K562 (cell line): ENCODE measurements around the gene USP15. TPM values are rescaled to one million over a fixed set of nuclear protein-coding genes. Genes with fewer than 3 reads are reported as not detected.
A peak's percentile ranks its signal among the peaks of the same experiment; 100 is the strongest.

ENCODE experiments used
- ATAC-seq: fragments of 200-7000 bp; cut with Tn5 transposase; 3 replicates; pipeline ENCODE4 v1.9.1; 2020; ENCODE audit warnings: moderate library complexity
- BruUV-seq: library from RNA; stranded (reverse); fragments of 400-500 nt; replicated peaks from 2 replicates; lab custom pipeline; 2021; lab: Mats Ljungman, UMichigan
- CTCF ChIA-PET: fragments of 300-600 bp; formaldehyde crosslinking; extraction: SDS; loops from one replicate; lab custom pipeline; 2021; ENCODE audit warnings: low intra/inter-chr PET ratio; lab: Yijun Ruan, JAX
- POLR2A ChIA-PET: fragments of 300-600, 350-650 bp; sonication (Branson Sonifier 250); formaldehyde crosslinking; extraction: SDS; loops from one replicate; lab custom pipeline; 2021; ENCODE audit warnings: antibody characterized with exemption, inconsistent platforms; lab: Yijun Ruan, JAX
- DNase-seq, 4 experiments: peaks; one replicate each; pipeline versions ENCODE4 v3.0.0 to v3.0.0-alpha.2; 2011 to 2018; ENCODE audit warnings: low spot score in 3 of 4, mixed read lengths in 3 of 4; ENCODE audit errors: extremely low read depth in 1 of 4
- FAIRE-seq: peaks from 2 replicates; lab custom pipeline; 2011; peaks lifted over from hg19 to GRCh38; lab: Jason Lieb, UNC
- H2AFZ ChIP-seq: 2 replicates; pipeline ENCODE4 v1.6.0; 2011; ENCODE audit warnings: low read depth, low read length, control low read depth, inconsistent platforms
- H3K27ac ChIP-seq: fragments of 200-600 bp; 3 replicates; pipeline ENCODE4 v1.8.0; 2011; ENCODE audit warnings: low read depth, mild to moderate bottlenecking, control low read depth, inconsistent platforms, low read length, moderate library complexity, mixed read lengths; ENCODE audit errors: extremely low read depth
- H3K27me3 ChIP-seq, 2 experiments: fragments of 300-600 bp in 1 of 2; 2 replicates in 1 of 2; 3 replicates in 1 of 2; pipeline versions ENCODE4 v1.6.0 to v1.8.0; 2011; ENCODE audit warnings: inconsistent platforms in 2 of 2, low read length in 2 of 2, mild to moderate bottlenecking in 1 of 2, mixed read lengths in 1 of 2, moderate library complexity in 1 of 2; ENCODE audit not compliant: control insufficient read depth in 2 of 2, insufficient read depth in 2 of 2
- H3K36me3 ChIP-seq: fragments of 300-600 bp; 3 replicates; pipeline ENCODE4 v1.8.0; 2011; ENCODE audit warnings: mild to moderate bottlenecking, low read length, inconsistent platforms; ENCODE audit not compliant: control insufficient read depth, insufficient read depth
- H3K4me1 ChIP-seq, 2 experiments: fragments of 200-600 bp in 1 of 2; replicated peaks in 1 of 2; 2 replicates in 1 of 2; 3 replicates in 1 of 2; pipeline versions ENCODE4 v1.5.1 to v1.8.0; 2011; ENCODE audit warnings: inconsistent platforms in 2 of 2, low read length in 2 of 2, mild to moderate bottlenecking in 1 of 2, mixed read lengths in 1 of 2, moderate library complexity in 1 of 2; ENCODE audit not compliant: control insufficient read depth in 2 of 2, insufficient read depth in 2 of 2
- H3K4me2 ChIP-seq: 2 replicates; pipeline ENCODE4 v1.6.1; 2011; ENCODE audit warnings: low read length, control low read depth, inconsistent platforms, mixed read lengths; ENCODE audit not compliant: insufficient read depth
- H3K4me3 ChIP-seq: fragments of 200-600 bp; sonication (generic), shearing (Covaris generic); 2 replicates; pipeline ENCODE4 v1.5.1; 2016; ENCODE audit warnings: control low read depth, inconsistent platforms
- H3K79me2 ChIP-seq: fragments of 200-600 bp; 3 replicates; pipeline ENCODE4 v1.8.0; 2011; ENCODE audit warnings: low read length, inconsistent platforms; ENCODE audit not compliant: control insufficient read depth, insufficient read depth
- H3K9ac ChIP-seq, 2 experiments: 2 replicates each; pipeline versions ENCODE4 v1.6.0 to v1.6.1; 2011; ENCODE audit warnings: low read depth in 2 of 2, low read length in 2 of 2, control low read depth in 1 of 2, inconsistent platforms in 1 of 2, mild to moderate bottlenecking in 1 of 2, mixed read lengths in 1 of 2; ENCODE audit not compliant: insufficient read depth in 1 of 2
- H3K9me1 ChIP-seq: one replicate; pipeline ENCODE4 v1.6.0; 2011; ENCODE audit warnings: inconsistent platforms, mild to moderate bottlenecking, low read length, moderate library complexity; ENCODE audit not compliant: control insufficient read depth, insufficient read depth
- H3K9me3 ChIP-seq: replicated peaks from 2 replicates; pipeline ENCODE4 v1.5.1; 2011; ENCODE audit warnings: low read depth, low read length, inconsistent platforms; ENCODE audit not compliant: control insufficient read depth, insufficient read depth
- H4K20me1 ChIP-seq: replicated peaks from 2 replicates; pipeline ENCODE4 v1.6.1; 2011; ENCODE audit warnings: low read length, inconsistent platforms, mixed read lengths; ENCODE audit not compliant: control insufficient read depth, insufficient read depth
- BACH1 ChIP-seq: fragments of 200-800 bp; sonication (Bioruptor generic); IDR thresholded peaks from 2 replicates; pipeline ENCODE4 v1.6.1; 2016; ENCODE audit warnings: missing genetic modification characterization, missing compliant biosample characterization
- POLR2H ChIP-seq: IDR thresholded peaks from 2 replicates; pipeline ENCODE4 v1.6.1; 2016; ENCODE audit warnings: missing genetic modification characterization, low read depth, mild to moderate bottlenecking, control low read depth, missing compliant biosample characterization, moderate library complexity
- SETDB1 ChIP-seq: IDR thresholded peaks from one replicate; pipeline ENCODE4 v1.6.1; 2012; ENCODE audit warnings: low read length, control low read depth, inconsistent platforms
- WGBS: fragments of 100-300 bp; shearing (Covaris generic); methylation state at CpG from one replicate; pipeline ENCODE4 v1.1.6; 2016; ENCODE audit warnings: low coverage, mixed read lengths; ENCODE audit not compliant: insufficient coverage; ENCODE audit errors: missing lambda C conversion rate; 5-methylcytosine and 5-hydroxymethylcytosine counted together
- in situ Hi-C: fragments of 300-500 bp; cut with MboI; formaldehyde crosslinking; loops from 4 replicates; pipeline ENCODE4 v1.15.0; 2018; ENCODE audit warnings: inconsistent platforms, mixed read lengths
- intact Hi-C: fragments of 100-400 bp; cut with micrococcal nuclease; formaldehyde crosslinking; loops from 2 replicates; pipeline ENCODE4 v1.14.2; 2022
- polyA plus RNA-seq, 8 experiments: library from polyadenylated mRNA; depleted of rRNA in 4 of 8; stranded (reverse) in 5 of 8; unstranded in 3 of 8; fragments of >200 nt; fragmentation: Nextera tagmentation in 2 of 8; fragmentation: Illumina TruSeq in 1 of 8; extraction: Ambion mirVana in 2 of 8; extraction: Trizol in 1 of 8; gene quantifications; 2 replicates each; pipeline versions ENCODE4 v1.2.1 to v1.2.3, GENCODE V29; 2011 to 2014; ENCODE audit warnings: inconsistent platforms in 1 of 8, missing spikeins in 1 of 8
- total RNA-seq, 7 experiments: library from RNA; depleted of rRNA in 6 of 7; stranded (reverse); fragments of >200 nt in 6 of 7; fragmentation: Illumina TruSeq in 2 of 7; extraction: Trizol in 2 of 7; gene quantifications; 2 replicates each; pipeline versions ENCODE4 v1.2.1 to v1.2.3, GENCODE V29; 2011 to 2021; ENCODE audit warnings: low replicate concordance in 1 of 7
- TF ChIP-seq, protein P1 (sequence below): fragments of 250-450 bp; sonication (Bioruptor Pico); IDR thresholded peaks from 2 replicates; pipeline ENCODE4 v1.4.0; 2020; ENCODE audit warnings: mild to moderate bottlenecking
- TF ChIP-seq, protein P2 (sequence below), 2 experiments: fragments of 450-650 bp in 1 of 2; sonication (generic) in 1 of 2; formaldehyde crosslinking in 1 of 2; IDR thresholded peaks; 2 replicates each; pipeline versions ENCODE4 v1.7.1 to v1.9.0; 2016 to 2022; ENCODE audit warnings: inconsistent platforms in 1 of 2, mild to moderate bottlenecking in 1 of 2, missing genetic modification reagents in 1 of 2

Gene USP15
- total and polyA plus RNA-seq, 9 of the 15 experiments (the other 6 are each of a cell fraction or from before 2014, with no cell fraction given): 140 to 272 (median 182) TPM

DNA sequence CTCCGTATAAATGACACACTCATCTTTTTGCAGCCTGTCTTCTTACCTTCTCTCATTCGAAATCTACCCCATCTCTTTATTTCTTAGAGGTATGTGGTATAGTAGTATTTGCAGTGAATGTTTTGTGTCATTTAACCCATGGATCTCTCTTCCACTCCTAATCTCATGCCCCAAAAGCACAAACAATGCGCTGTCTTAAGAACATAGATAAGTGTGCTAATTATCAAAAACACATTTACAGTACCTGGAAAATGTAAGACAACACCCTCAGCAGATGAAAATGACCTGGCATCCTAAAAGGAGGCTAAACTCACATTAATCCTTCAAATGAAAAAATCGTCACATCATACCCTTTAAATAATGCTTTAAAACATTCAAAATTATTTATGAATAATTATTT lies 10.7 kb downstream of the USP15 start (continued):
- TF ChIP-seq BACH1 (tag) (no peak), SETDB1 (no peak)

DNA sequence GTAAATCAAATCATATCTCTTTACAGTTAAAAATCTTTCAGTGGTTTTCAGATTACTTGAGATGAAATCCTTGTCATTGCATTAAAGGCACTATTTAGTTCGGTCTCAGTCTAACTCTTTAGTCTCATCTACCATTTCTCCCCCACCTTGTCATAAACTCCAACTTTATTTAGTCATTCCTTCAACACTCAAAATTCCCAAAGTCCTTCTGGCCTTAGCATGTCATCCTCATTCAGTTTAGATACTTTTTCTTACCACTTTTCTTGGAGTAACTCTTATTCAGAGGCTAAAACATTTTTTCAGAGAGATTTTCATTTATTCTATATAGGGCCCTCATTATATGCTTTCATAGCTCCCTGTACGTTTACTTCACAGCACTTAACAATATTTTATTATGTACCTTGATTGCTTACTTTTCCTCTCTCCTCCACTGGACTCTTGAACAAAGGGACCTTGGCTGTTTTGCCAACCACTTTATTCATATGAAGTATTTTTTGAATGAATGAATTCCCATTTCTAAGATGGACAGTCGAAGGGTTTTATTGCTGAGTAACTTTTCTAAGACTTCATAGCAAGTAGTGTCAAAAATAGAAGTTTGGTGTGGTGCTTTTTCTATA lies 12.8 kb downstream of the USP15 start:
- peak overlapping the region; percentile 59; the same call in 2 of the 3 replicates for H3K27ac ChIP-seq
- BruUV-seq: no TSS peak
- peak overlapping the region in 1 of 2 experiments; percentile 12; a peak in 2 of 4 replicates for H3K9ac ChIP-seq
- TF ChIP-seq, protein P1, sequence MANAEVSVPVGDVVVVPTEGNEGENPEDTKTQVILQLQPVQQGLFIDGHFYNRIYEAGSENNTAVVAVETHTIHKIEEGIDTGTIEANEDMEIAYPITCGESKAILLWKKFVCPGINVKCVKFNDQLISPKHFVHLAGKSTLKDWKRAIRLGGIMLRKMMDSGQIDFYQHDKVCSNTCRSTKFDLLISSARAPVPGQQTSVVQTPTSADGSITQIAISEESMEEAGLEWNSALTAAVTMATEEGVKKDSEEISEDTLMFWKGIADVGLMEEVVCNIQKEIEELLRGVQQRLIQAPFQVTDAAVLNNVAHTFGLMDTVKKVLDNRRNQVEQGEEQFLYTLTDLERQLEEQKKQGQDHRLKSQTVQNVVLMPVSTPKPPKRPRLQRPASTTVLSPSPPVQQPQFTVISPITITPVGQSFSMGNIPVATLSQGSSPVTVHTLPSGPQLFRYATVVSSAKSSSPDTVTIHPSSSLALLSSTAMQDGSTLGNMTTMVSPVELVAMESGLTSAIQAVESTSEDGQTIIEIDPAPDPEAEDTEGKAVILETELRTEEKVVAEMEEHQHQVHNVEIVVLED (CRISPR knock-in tag): no peak
- TF ChIP-seq POLR2H: 0 out of 2 replicates have a peak, but pooled peaks have one; percentile 19
- TF ChIP-seq, protein P2, sequence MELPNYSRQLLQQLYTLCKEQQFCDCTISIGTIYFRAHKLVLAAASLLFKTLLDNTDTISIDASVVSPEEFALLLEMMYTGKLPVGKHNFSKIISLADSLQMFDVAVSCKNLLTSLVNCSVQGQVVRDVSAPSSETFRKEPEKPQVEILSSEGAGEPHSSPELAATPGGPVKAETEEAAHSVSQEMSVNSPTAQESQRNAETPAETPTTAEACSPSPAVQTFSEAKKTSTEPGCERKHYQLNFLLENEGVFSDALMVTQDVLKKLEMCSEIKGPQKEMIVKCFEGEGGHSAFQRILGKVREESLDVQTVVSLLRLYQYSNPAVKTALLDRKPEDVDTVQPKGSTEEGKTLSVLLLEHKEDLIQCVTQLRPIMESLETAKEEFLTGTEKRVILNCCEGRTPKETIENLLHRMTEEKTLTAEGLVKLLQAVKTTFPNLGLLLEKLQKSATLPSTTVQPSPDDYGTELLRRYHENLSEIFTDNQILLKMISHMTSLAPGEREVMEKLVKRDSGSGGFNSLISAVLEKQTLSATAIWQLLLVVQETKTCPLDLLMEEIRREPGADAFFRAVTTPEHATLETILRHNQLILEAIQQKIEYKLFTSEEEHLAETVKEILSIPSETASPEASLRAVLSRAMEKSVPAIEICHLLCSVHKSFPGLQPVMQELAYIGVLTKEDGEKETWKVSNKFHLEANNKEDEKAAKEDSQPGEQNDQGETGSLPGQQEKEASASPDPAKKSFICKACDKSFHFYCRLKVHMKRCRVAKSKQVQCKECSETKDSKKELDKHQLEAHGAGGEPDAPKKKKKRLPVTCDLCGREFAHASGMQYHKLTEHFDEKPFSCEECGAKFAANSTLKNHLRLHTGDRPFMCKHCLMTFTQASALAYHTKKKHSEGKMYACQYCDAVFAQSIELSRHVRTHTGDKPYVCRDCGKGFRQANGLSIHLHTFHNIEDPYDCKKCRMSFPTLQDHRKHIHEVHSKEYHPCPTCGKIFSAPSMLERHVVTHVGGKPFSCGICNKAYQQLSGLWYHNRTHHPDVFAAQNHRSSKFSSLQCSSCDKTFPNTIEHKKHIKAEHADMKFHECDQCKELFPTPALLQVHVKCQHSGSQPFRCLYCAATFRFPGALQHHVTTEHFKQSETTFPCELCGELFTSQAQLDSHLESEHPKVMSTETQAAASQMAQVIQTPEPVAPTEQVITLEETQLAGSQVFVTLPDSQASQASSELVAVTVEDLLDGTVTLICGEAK (IDR thresholded peaks at IDR 0.05): peak; percentile 73
- TF ChIP-seq, protein P2 (CRISPR knock-in tag; IDR thresholded peaks at IDR 0.05): no peak
- WGBS: 7% methylated on average over 3 of the region's 3 CpGs
- FAIRE-seq: no peak
- H3K9me3 ChIP-seq: no peaks in the 10 kb centered on the region
- H3K36me3 ChIP-seq: peaks cover 40% of the 10 kb centered on the region; the same call in 2 of the 3 replicates
- ChIA-PET CTCF (no interaction called here), POLR2A (interaction anchor here (0.5 to 2.6 kb wide), 3 partner anchors 9 to 15 kb away, joined by 3 to 11 read pairs (median 4); partner anchors contain the start of gene USP15)
- peaks cover 100% of the 10 kb centered on the region for H3K79me2 ChIP-seq
- H3K4me3 ChIP-seq: no peak overlapping the region
- intact Hi-C loops: no loop called here
- H3K4me1 ChIP-seq: peaks cover 7 to 62% of the 10 kb centered on the region in 2 experiments; a peak in 4 of 5 replicates
- H2AFZ ChIP-seq: no peak overlapping the region
- H4K20me1 ChIP-seq: peaks cover 47% of the 10 kb centered on the region; the same call in 1 of the 2 replicates
- no peak for ATAC-seq
- H3K4me2 ChIP-seq: peak overlapping the region; percentile 23; the same call in 1 of the 2 replicates
- in situ Hi-C loops: no loop called here
- H3K9me1 ChIP-seq: no peaks in the 10 kb centered on the region
- H3K27me3 ChIP-seq: no peaks in the 10 kb centered on the region
- DNase-seq: no peak
